A549 (cell line): ENCODE measurements around the gene VWF. TPM values are rescaled to one million over a fixed set of nuclear protein-coding genes. Genes with fewer than 3 reads are reported as not detected.

Experiments
- ATAC-seq, 2 experiments: fragments of 200-7000 bp in 1 of 2; fragments of >200 bp in 1 of 2; cut with Nextera tagmentation in 1 of 2; cut with Tn5 transposase in 1 of 2; 3 replicates each; pipeline versions ENCODE4 v1.8.0 to v1.9.1; 2018 to 2020; ENCODE audit warnings: mild to moderate bottlenecking in 1 of 2, moderate library complexity in 1 of 2
- CTCF ChIA-PET: fragments of 300-600 bp; sonication (Branson Sonifier 250); formaldehyde crosslinking; extraction: SDS; loops from one replicate; lab custom pipeline; 2021; ENCODE audit warnings: antibody characterized with exemption, inconsistent platforms; lab: Yijun Ruan, JAX
- POLR2A ChIA-PET: fragments of 350-600 bp; formaldehyde crosslinking; extraction: SDS; loops from one replicate; lab custom pipeline; 2021; ENCODE audit warnings: antibody characterized with exemption, inconsistent platforms; lab: Yijun Ruan, JAX
- DNase-seq, 2 experiments: peaks; one replicate each; pipeline versions ENCODE4 v3.0.0 to v3.0.0-alpha.2; 2011 to 2016; ENCODE audit warnings: low read depth in 1 of 2, low spot score in 1 of 2
- FAIRE-seq: peaks from 2 replicates; lab custom pipeline; 2011; peaks lifted over from hg19 to GRCh38; lab: Jason Lieb, UNC
- H3K27ac ChIP-seq, 2 experiments: fragments of >200 bp; sonication (Bioruptor Twin); formaldehyde crosslinking; 3 replicates each; pipeline ENCODE4 v1.5.1; 2016 to 2017
- H3K4me1 ChIP-seq: fragments of >200 bp; sonication (Bioruptor Twin); formaldehyde crosslinking; 3 replicates; pipeline ENCODE4 v1.6.1; 2016
- H3K4me2 ChIP-seq: fragments of >200 bp; sonication (Bioruptor Twin); formaldehyde crosslinking; 3 replicates; pipeline ENCODE4 v1.6.1; 2016
- H3K4me3 ChIP-seq: fragments of >200 bp; sonication (Bioruptor Twin); formaldehyde crosslinking; 3 replicates; pipeline ENCODE4 v1.5.1; 2016
- H3K9me3 ChIP-seq: fragments of >200 bp; sonication (Bioruptor Twin); formaldehyde crosslinking; 3 replicates; pipeline ENCODE4 v1.6.1; 2016
- BHLHE40 ChIP-seq: IDR thresholded peaks from 2 replicates; pipeline ENCODE4 v1.6.1; 2012; ENCODE audit warnings: low read depth, low read length, inconsistent platforms
- CBX8 ChIP-seq: fragments of 200-600 bp; sonication (generic); IDR thresholded peaks from 2 replicates; pipeline ENCODE4 v1.6.1; 2016
- CTCF ChIP-seq: fragments of >200 bp; sonication (Bioruptor Twin); formaldehyde crosslinking; IDR thresholded peaks from 3 replicates; pipeline ENCODE4 v1.5.1; 2016
- EP300 ChIP-seq, 2 experiments: fragments of >200 bp; sonication (Bioruptor Twin); formaldehyde crosslinking; IDR thresholded peaks; 2 replicates in 1 of 2; 3 replicates in 1 of 2; pipeline ENCODE4 v1.6.1; 2016 to 2017
- FOSB ChIP-seq: fragments of 250-450 bp; sonication (Bioruptor Pico); IDR thresholded peaks from 2 replicates; pipeline ENCODE4 v1.5.0; 2020; ENCODE audit warnings: mild to moderate bottlenecking, moderate library complexity
- GATA3 ChIP-seq: IDR thresholded peaks from 2 replicates; pipeline ENCODE4 v1.6.1; 2012; ENCODE audit warnings: borderline replicate concordance
- JUNB ChIP-seq: fragments of >200 bp; sonication (Bioruptor Twin); formaldehyde crosslinking; IDR thresholded peaks from 2 replicates; pipeline ENCODE4 v1.6.1; 2016
- KDM5A ChIP-seq: fragments of 200-600 bp; sonication (generic); IDR thresholded peaks from 2 replicates; pipeline ENCODE4 v1.6.1; 2016; ENCODE audit warnings: antibody characterized with exemption, mild to moderate bottlenecking
- MAX ChIP-seq: IDR thresholded peaks from 2 replicates; pipeline ENCODE4 v1.6.1; 2012
- MYC ChIP-seq: IDR thresholded peaks from 2 replicates; pipeline ENCODE4 v1.6.1; 2012; ENCODE audit warnings: mild to moderate bottlenecking, inconsistent platforms, low read length, improper control_type of control experiment, borderline replicate concordance
- NPAS2 ChIP-seq: fragments of 250-450 bp; sonication (Bioruptor Pico); IDR thresholded peaks from 2 replicates; pipeline ENCODE4 v1.8.0; 2022; ENCODE audit warnings: mild to moderate bottlenecking, moderate library complexity, borderline replicate concordance
- RARB ChIP-seq: fragments of 250-450 bp; sonication (Bioruptor Pico); IDR thresholded peaks from 2 replicates; pipeline ENCODE4 v1.8.0; 2021; ENCODE audit warnings: mild to moderate bottlenecking, moderate library complexity
- RCOR1 ChIP-seq: fragments of 150-350 bp; IDR thresholded peaks from 2 replicates; pipeline ENCODE4 v1.6.1; 2014; ENCODE audit warnings: antibody characterized with exemption, low read length, low read depth
- REST ChIP-seq: fragments of 200-600 bp; sonication (generic); IDR thresholded peaks from 2 replicates; pipeline ENCODE4 v1.6.1; 2016; ENCODE audit warnings: antibody characterized with exemption, mild to moderate bottlenecking, moderate library complexity
- RFX5 ChIP-seq: fragments of 450-650 bp; IDR thresholded peaks from 2 replicates; pipeline ENCODE4 v1.7.1; 2014; ENCODE audit warnings: antibody characterized with exemption, mild to moderate bottlenecking, moderate library complexity
- SMC3 ChIP-seq: fragments of >200 bp; sonication (Bioruptor Twin); formaldehyde crosslinking; IDR thresholded peaks from 3 replicates; pipeline ENCODE4 v1.6.1; 2018; ENCODE audit warnings: inconsistent platforms
- TFCP2L1 ChIP-seq: fragments of 250-450 bp; sonication (Bioruptor Pico); IDR thresholded peaks from 2 replicates; pipeline ENCODE4 v1.5.0; 2021; ENCODE audit warnings: mild to moderate bottlenecking
- TP53 ChIP-seq: fragments of 250-450 bp; sonication (Bioruptor Pico); IDR thresholded peaks from 2 replicates; pipeline ENCODE4 v1.5.0; 2021; ENCODE audit warnings: mild to moderate bottlenecking, moderate library complexity
- ZSCAN20 ChIP-seq: fragments of 250-450 bp; sonication (Bioruptor Pico); IDR thresholded peaks from 2 replicates; pipeline ENCODE4 v1.8.0; 2022; ENCODE audit warnings: mild to moderate bottlenecking, moderate library complexity
- WGBS: methylation state at CpG from one replicate; pipeline ENCODE4 v1.1.6; 2017; ENCODE audit errors: missing lambda C conversion rate; 5-methylcytosine and 5-hydroxymethylcytosine counted together
- polyA plus RNA-seq, 4 experiments: library from polyadenylated mRNA; depleted of rRNA in 3 of 4; stranded (reverse); fragments of >200 nt; fragmentation: RNase III in 1 of 4; extraction: RNeasy Plus Mini Kit Qiagen cat#74134 plus additional on column Dnase treatment in 1 of 4; gene quantifications; 2 replicates in 3 of 4; 3 replicates in 1 of 4; pipeline ENCODE4 v1.2.3, GENCODE V29; 2011 to 2017

VWF gene
- polyA plus RNA-seq, 2 of the 4 experiments (the other 2 are of a cell fraction) = 0.01 TPM; not detected in 1

- Histone ChIP-seq H3K4me1 (no peaks in the 10 kb centered on the region), H3K9me3 (no peaks in the 10 kb centered on the region)
- ChIA-PET CTCF (no interaction called here), POLR2A (no interaction called here)
- FAIRE-seq = no peak
- TF ChIP-seq JUNB = no peak
- TF ChIP-seq MAX = no peak
- no peak for TF ChIP-seq FOSB
- no peak for TF ChIP-seq RFX5
- TF ChIP-seq CTCF = no peak
- no peak for TF ChIP-seq NPAS2 (CRISPR knock-in tag)
- TF ChIP-seq, all 56 proteins: peak for 0
- no peak for DNase-seq
- ATAC-seq = peak in 1 of 2 experiments; percentile 5; a peak in 1 of 6 replicates
- Histone ChIP-seq H3K4me3 (no peak overlapping the region), H3K27ac (no peak overlapping the region), H3K4me2 (no peak overlapping the region)
- WGBS = 90% methylated on average over 3 of the region's 3 CpGs
Measured at GRCh38 chr12:6078398-6079096, 45.9 kb downstream of the VWF start.

GRCh38 chr12:6077692-6078083 is 46.8 kb downstream of the VWF start:
- 88% methylated on average over 6 of the region's 6 CpGs for WGBS
- TF ChIP-seq BHLHE40 = no peak
- TF ChIP-seq RCOR1 = no peak
- TF ChIP-seq FOSB = no peak
- no peak for TF ChIP-seq CBX8
- TF ChIP-seq EP300 (IDR thresholded peaks at IDR 0.05) = no peak
- TF ChIP-seq KDM5A = no peak
- TF ChIP-seq TP53 (CRISPR knock-in tag) = no peak
- no peak for TF ChIP-seq RARB (CRISPR knock-in tag)
- no peak for TF ChIP-seq SMC3
- no peak for TF ChIP-seq GATA3
- TF ChIP-seq TFCP2L1 (CRISPR knock-in tag) = no peak
- no peak for TF ChIP-seq ZSCAN20 (CRISPR knock-in tag)
- TF ChIP-seq MYC = no peak
- no peak for TF ChIP-seq REST
- Histone ChIP-seq H3K9me3 (no peaks in the 10 kb centered on the region), H3K4me2 (no peak overlapping the region), H3K27ac (no peak overlapping the region), H3K4me1 (no peaks in the 10 kb centered on the region), H3K4me3 (no peak overlapping the region)
- ChIA-PET POLR2A (no interaction called here), CTCF (interaction anchor here (0.6 kb wide), 1 partner anchor 54 kb away, joined by 3 read pairs; no protein-coding TSS in a partner anchor)
- ATAC-seq (no peak), DNase-seq (no peak), FAIRE-seq (no peak)
